NK-92 (cell line): Measurements from ENCODE around the gene FNDC3B.
"Not testable (repeated sequence)": the region's sequence is repeated elsewhere in the genome, so short reads cannot be mapped to it uniquely, and the experiment has no call there.

Experiments used
- DNase-seq: peaks from one replicate; lab custom pipeline; 2025; ENCODE audit not compliant: unreplicated experiment; lab: John Stamatoyannopoulos, UW

FNDC3B gene

DNA sequence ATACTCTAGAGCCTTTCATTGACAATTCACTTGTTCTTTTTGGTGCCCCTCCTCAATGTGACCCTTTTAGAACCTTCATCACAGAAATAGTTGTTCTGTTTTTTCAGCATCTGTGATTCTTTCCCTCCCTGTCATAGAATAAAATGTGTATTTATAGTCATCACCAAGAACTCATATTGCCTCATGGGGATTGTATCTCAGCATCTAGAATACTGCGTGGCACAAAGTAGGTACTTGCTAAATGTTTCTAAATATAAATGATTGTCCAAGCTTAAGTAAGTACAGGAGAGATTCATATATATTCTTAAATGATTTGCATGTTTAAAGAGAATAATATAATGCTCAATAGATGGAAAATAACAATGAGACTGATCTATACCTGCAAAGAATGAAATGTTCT is 190.1 kb downstream of the FNDC3B start:
- no peak for DNase-seq

GRCh38 chr3:172231318-172231901 is 192.0 kb downstream of the FNDC3B start:
- DNase-seq: no peak

GRCh38 chr3:172232579-172233212 is 193.3 kb downstream of the FNDC3B start:
- no peak for DNase-seq

- DNase-seq: no peak
These were observed 194.3 kb downstream of the FNDC3B start for GRCh38 chr3:172233474-172234277.

- DNase-seq: no peak
These were observed 196.3 kb downstream of the FNDC3B start for GRCh38 chr3:172235698-172236097.

DNA sequence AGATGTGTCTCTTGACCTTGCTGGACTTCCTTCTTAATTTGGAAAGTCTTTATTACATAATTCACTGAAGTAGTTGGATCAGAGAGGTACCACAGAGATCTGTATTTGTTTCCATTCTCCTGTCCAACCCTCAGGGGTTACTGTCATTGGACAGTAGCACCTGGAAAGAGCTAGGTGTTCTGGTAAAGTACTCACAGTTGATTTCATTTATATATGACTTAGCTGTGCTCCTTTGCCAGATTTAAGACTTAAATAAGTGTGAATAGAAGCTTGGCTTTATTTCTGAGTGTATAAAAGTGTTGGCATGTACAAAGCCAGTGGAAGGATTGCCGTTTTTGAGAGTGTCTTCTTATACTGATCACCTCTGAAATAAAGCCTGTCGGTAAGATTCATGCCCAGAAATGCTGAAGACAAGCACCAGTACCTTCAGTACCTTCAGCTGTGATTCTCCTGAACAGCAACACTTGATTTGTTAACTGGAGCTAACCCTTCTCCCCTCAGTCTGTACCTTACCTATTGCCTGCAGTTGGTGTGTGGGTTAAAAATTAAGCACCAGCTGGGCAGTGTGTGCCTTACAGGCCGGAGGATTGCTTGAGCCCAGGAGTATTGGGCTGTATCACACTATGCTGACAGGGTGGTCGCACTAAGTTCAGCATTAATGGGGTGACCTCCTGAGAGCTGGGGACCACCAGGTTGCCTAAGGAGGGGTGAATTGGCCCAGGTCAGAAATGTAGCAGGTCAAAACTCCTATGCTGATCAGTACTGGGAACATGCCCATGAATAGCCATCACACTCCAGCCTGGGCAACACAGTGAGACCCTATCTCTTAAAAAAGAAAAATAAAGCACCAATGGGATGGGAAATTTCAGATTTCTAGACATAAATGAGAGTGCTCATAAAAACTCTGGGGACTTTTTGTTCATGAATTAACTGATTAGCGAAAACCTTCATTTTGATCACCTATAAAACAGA is 197.7 kb downstream of the FNDC3B start:
- DNase-seq: no peak

DNA sequence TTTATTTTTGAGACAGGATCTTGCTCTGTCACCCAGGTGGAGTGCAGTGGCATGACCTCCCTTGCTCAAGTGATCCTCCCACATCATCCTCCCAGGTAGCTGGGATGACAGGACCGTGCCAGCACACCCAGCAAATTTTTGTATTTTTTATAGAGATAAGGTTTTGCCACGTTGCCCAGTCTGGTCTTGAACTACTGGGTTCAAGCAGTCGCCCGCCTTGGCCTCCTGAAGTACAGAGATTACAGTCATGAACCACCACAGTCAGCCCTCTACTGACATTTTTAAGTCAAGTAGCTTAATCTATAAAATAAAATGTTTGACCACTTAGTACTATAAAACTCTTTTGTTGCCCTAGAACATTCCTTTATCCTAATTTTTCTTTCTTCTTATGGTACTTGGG is 198.8 kb downstream of the FNDC3B start:
- DNase-seq: no peak

GRCh38 chr3:172239218-172239790 is 199.9 kb downstream of the FNDC3B start:
- DNase-seq: no peak

DNA sequence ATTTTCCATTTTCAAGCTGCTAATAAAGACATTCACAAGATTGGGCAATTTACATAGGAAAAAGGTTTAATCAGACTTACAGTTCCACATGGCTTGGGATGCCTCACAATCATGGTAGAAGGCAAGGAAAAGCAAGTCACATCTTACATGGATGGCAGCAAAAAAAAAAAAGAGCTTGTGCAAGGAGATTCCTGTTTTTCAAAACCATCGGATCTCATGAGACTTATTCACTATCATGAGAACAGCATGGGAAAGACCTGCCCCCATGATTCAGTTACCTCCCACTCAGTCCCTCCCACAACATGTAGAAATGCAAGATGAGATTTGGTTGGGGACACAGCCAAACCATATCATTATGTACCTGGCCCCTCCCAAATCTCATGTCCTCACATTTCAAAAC is 202.0 kb downstream of the FNDC3B start:
- DNase-seq: no peak

DNA sequence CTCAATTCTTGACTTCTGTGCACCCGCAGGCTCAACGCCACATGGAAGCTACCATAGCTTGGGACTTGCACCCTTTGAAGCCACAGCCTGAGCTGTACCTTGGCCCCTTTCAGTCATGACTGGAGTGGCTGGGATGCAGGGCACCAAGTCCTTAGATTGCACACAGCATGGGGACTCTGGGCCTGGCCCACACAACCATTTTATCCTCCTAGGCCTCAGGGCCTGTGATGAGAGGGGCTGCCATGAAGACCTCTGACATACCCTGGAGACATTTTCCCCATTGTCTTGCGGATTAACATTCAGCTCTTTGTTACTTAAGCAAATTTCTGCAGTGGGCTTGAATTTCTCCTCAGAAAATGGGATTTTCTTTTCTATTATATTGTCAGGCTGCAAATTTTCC is 203.1 kb downstream of the FNDC3B start:
- DNase-seq: not testable (repeated sequence)

DNA sequence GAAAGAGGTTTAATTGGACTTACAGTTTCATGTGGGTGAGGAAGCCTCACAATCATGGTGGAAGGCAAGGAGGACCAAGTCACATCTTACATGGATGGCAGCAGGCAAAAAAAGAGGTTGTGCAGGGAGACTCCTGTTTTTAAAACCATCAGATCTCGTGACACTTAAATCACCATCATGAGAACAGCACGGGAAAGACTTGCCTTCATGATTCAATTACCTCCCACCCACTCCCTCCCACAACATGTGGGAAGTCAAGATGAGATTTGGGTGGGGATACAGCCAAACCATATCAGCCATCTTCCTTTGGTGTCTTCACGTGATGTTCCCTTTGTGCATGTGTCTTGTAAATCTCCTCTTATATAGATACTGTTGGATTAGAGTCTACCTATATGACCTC is 204.0 kb downstream of the FNDC3B start:
- DNase-seq: not testable (repeated sequence)

- no peak for DNase-seq
These were observed 204.6 kb downstream of the FNDC3B start for GRCh38 chr3:172244011-172244410.

DNA sequence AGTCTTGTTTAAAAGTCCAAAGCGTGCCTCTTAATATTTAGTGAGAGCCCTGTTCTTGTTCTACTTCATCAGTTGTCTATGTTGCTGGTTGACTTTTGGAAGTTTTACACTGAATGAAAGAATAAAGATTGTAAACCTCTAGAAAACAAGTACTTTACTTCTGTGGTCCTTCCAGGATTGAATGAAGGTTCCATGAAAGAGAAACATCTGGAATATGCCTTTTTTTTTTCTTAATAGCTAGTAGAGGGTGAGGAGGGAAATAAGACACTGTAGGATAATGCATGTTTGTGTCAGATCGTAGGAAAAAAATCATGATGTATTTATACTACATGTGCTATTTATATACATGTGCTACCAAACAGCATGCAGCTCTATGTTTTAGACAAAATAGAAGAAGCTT is 205.9 kb downstream of the FNDC3B start:
- no peak for DNase-seq

DNA sequence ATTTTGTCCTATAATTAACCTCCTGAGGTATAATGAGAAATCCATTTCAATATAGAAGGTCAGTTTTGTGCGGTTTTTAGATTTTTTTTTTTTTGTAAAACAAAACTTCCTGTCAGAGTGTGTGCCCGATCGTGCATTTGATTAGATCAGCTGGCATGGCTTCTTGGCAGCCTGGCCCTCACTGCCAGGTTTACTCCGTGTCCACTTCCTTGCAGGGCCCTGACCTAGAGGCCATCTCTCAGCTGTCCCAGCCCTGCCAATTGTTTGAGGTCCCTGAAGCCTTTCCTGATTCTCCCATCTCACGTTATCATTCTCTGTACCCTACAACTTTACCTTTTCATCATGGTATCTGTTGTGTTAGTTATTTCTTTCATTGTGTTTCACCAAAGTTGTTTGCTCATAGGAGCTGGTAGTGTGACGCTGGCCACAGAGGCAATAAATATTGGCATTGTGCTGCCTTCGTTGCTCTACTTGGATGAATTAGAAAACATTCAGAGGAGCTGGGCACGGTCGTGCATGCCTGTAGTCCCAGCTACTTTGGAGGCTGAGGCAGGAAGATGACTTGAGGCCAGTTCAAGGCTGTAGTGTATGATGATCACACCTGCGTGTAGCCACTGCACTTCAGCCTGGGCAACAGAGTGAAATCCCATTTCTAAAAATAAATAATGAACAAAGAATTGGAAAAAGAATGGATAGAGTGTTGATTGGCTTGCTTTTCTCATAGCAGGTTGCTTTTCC is 206.9 kb downstream of the FNDC3B start:
- no peak for DNase-seq

DNA sequence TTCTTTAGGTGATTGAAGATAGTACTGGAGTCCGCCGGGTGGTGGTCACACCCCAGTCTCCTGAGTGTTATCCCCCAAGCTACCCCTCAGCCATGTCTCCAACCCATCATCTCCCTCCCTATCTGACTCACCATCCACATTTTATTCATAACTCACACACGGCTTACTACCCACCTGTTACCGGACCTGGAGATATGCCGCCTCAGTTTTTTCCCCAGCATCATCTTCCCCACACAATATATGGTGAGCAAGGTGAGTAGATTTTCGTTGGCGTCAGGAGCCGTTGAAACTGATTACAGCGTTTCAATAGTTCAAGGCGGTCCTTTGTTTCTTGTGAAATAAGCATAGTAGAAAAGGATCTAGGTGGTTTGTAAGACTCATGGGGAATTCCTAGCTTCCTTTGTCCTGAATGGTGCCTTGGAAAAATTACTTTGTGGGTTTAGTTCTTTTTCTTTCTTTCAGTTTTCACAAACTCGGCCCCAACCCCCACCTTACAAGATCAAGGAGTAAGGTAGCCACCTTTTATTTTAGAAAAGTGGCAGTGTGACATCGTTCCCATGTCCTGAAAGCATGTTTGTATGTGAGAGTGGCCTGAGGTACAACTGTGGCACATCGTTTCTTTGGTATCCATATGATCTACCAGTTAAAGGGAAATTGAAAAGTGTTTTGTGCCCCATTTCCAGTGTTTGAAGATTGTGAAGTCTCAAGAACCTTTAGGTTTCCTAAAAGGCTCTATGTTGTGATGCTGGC is 208.3 kb downstream of the FNDC3B start:
- no peak for DNase-seq

- no peak for DNase-seq
These were observed 209.7 kb downstream of the FNDC3B start for GRCh38 chr3:172249039-172249438.

GRCh38 chr3:172251211-172251610 is 211.8 kb downstream of the FNDC3B start:
- DNase-seq: no peak

DNA sequence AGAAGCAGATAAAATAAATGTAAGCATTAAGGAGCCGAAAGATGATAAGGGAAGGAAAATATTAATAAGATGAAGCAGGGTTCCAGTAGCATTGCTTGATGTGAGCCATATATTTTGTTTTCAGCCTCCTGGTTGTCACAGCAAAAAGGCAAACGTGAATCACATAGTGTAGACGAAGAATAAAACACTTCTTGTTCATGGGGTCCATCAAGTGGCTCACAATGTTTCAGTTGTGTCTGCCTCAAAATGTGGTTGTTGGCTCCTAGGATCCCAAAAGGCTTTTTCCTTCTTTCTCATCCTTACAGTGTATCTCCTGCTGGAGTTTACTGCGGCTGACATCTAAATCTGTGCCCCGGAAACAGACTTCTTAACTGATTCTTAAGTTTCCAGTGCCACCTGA is 213.8 kb downstream of the FNDC3B start:
- no peak for DNase-seq

DNA sequence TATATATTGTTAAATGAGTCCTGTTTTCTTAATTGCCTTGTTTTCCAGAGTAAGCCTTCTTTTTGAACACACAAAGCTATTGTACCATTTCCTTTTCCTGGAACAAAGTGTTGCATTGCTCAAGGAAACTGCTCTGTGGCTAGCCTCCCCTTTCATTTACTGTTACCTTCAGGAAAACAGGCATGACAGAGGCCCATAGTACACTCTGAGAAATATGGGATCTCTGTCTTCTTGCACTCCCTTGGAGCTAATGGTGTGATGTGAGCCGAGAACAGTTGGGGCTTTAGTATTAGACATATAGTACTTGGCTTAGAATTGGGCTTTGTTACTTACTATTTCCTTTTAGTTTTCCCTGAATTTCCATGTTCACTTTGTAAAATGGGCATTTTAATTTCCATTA is 215.2 kb downstream of the FNDC3B start:
- no peak for DNase-seq
